Measurements from ENCODE around the gene BMP6.

Gene BMP6

DNA sequence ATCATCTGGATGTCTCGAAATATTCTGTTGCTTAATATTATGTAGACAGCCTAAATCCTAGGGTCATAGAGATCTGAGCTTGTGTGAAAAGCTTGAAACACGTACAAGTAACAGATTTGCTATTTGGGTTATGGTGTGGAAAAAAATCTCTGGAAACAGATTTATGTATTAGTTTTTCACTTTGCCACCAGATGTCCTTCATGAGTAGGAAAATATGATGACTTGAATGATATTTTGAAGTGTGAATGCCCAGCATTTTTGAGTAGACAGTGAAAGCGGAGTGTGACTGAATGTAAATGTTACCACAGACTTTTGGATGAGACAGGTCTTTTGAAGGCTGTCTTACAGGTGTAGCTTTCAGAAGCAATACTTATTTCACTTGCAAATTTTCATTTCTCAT is 4.2 kb upstream of the BMP6 start:
- peak; percentile 7 for DNase-seq

DNA sequence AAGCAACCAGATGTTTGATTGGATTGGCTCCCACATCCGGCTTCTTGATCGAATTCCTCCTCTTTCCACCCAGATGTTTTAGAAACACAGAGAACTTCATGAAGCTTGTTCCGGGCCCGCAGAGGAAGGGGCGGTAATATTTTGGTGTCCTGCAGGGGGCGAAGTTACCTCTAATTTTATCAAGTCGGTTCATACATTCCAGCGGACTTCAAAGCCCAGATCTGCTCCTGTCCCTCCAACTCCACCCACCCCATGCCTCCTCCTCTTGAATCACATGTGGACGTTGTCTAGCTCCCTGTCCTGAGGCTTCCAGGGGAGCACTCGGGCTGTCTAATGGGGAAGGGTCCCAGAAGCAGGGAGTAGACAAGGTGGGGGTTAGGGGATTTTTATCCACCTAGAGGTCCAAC is 2.9 kb upstream of the BMP6 start:
- peak; percentile 61 for DNase-seq

DNA sequence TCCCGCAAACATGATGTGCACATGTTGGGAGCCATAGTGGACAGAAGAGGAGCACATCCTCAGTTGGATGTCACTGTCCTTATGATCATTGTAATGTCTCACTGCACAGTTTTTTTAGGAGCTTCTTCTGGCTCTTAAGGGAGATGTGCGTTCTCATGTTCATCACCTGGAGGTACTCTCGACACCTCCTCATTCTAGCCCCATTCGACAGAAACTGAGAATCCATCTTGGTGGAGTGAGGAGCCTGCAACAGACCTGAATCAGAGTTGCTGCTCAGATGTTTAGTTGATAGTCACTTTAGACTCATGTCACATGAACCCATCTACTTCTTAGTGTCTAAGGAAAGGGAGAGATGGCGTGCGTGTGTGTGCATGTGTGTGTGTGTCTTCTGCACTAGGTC is 2.3 kb upstream of the BMP6 start:
- no peak for DNase-seq

DNA sequence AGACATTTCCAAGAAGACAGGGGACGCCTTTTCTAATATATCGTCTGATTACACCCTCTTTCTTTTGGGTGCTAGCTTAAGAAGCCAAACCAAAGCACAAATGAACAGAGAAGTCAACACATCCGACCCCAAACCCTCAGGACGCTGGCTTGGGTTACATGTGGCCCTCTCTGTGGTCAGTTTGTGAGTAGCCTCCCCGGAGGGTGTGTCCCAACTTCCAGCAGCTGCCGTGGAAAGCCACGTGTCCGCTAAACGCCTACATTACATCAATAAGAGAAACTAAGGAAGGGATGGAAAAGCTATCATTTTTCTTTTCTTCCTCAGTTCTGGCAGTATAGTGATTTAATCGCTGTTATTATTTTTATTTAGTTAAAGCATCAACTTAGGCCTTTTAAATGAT is 487 bp upstream of the BMP6 start:
- DNase-seq = no peak

DNA sequence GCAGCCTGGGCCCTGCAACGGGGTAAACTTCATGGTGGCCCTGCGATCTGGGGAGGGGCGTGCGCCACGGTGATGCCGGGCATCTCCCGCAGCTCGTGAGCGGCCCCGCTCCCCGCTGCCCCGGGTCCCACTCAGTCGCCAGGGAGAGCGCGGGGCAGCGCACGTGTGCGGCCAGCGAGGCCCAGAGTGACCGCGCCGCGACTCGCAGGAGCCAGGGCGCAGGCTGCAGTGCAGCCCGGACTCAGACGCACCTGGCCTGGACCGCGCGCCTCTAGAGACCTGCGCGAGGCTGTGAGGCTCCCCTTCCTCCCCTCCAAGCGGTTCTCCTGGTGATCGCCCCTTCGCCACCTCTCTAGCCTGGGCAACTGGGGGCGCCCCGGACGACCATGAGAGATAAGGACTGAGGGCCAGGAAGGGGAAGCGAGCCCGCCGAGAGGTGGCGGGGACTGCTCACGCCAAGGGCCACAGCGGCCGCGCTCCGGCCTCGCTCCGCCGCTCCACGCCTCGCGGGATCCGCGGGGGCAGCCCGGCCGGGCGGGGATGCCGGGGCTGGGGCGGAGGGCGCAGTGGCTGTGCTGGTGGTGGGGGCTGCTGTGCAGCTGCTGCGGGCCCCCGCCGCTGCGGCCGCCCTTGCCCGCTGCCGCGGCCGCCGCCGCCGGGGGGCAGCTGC is 652 bp downstream of the BMP6 start:
- no peak for DNase-seq

DNA sequence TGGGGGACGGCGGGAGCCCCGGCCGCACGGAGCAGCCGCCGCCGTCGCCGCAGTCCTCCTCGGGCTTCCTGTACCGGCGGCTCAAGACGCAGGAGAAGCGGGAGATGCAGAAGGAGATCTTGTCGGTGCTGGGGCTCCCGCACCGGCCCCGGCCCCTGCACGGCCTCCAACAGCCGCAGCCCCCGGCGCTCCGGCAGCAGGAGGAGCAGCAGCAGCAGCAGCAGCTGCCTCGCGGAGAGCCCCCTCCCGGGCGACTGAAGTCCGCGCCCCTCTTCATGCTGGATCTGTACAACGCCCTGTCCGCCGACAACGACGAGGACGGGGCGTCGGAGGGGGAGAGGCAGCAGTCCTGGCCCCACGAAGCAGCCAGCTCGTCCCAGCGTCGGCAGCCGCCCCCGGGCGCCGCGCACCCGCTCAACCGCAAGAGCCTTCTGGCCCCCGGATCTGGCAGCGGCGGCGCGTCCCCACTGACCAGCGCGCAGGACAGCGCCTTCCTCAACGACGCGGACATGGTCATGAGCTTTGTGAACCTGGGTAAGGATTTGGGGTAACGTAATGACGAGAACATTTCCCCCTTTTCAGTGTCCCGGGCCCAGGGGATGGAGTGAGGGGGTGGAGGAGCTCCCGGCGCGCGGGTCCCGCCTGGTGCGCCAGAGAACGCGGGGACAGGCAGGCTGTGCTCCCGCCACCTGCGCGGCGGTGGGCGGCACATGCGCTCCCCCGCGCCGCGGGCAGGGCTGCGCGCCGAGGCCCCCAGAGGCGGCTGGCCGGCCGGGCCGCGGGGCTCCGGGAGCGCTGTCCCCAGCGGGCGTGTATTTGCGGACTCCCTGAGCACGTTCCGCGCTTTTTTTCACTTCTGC is 1.4 kb downstream of the BMP6 start:
- DNase-seq = no peak

DNA sequence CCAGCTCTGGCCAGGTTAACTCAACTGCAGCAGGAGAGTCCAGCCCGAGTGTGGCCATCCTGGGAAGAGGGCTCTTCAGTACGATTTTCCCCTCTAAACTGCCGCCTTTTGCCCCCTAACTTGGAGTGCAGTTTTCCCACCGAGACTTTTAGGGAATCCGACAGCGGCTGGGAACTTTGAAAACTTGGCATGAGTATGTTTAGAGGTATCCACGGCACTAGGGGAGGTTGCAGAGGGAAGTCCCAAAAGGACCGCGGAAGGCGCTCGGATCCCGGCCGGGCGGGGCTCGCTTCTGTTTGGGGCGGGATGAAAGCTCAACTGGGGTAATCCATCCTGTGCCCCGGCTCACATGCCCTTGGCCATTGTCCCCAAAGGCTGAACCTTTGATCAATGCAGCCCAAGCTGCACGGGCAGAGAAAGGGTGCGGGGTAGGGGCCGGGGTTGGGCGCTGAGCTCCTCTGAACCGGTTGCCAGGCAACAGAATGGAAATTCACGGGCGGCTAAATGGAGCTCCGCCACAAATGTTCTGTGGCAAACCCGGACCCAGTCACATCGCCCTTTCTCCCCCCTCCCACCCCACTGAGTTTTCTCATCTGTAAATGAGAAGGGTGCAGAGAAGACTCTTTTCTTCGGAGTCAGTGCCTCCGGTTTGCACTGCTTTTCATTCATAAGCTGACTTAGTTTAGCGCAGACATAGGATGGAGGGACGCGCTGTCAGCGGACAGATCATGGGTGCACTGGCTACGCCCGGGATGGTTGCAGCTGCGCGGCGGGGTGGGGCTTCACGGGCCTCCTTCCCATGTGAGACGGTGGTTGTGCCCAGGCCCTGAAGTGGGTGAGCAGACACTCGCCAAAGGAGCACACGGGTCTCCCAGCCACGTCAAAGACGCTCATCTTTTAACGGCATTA is 2.3 kb downstream of the BMP6 start:
- peak; percentile 11 for DNase-seq

DNA sequence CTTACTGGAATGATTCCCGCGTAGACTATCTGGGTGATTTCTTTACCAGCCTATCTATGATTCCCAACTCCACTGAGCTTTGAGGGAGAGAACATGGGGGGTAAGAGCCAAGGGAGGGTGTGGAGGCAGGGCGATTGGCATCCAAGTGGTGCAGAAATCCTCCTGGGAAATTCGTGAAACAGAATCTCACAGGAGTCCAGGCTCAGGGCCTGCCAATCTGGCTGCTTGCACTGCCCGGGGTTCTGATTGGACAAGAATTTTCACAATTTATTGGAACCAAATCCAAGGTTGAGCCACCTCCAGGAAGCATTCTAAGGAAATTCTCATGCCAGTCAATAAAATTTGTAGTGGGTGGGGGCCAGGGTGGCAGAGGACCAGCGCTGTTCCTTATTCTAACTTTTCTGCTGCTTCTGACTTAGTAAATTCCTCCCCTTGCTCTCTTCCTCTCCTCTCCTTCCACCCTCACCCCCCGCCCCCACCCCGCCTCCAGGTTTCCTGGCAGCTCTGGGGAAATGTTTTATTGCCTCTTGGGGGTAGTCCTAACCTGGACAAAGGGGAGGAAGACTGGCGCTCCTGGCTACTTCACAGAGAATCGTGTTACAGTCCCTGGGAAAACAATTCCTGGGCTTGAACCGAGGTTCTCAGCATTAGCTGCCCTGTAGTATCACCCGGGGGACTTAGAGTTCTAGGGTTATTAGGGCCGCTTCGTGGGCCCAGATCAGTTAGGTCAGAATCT is 3.1 kb downstream of the BMP6 start:
- no peak for DNase-seq

DNA sequence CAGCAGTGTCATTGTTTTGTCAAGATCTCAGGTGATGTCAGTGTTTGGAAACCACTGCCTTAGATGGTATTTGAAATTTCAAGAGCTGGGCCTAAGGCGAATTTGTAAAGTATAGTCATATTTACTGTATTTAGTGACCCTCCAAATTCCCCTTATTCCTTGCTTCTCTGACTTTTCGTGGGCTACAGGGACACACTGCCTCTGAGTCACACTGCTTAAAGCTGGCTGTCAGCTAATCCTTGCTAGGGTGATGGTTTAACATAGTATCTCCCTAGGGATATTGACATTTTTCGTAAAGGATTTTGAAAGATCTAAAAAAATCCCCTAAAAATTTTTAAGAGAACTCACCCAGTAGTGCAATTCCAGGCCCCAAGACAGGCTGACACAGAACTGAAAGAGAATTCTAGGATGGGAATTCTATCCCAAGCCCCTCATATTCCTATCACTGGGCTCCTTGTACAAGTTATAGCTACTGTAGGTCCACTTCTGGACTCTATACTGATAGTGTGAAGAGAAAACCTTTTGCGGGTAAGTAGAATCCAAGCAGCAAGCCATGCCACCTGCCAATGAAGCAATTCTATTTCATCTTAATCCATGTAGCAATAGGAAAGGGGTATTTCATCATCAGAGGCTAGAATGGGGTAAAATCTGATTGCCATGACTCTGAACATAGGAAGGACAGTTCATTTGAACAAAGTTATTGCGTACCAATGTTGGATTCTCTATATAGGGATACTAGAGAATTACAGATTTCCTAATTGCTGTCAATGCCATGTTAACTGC is 4.3 kb downstream of the BMP6 start:
- no peak for DNase-seq

DNA sequence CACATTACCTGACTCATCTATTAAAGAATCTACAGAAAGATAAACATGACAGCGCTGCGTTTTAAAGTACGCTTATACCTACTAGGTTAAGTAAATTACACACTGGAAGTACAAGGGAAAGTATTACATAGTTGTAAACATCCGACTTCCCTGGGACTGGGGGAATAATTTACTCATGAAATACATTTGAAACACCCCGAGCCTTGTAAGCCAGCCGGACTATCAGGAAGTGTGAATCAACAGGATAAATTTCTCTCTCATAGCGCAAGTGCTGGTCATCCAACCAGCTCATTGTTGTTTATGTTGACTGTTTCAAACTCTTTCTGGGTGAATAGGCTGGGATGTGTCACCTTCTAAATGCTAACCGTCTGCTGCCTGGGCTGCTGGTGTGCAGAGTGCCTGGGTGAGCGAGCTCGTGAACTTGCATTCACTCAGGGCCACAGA is 4.9 kb downstream of the BMP6 start:
- no peak for DNase-seq

DNA sequence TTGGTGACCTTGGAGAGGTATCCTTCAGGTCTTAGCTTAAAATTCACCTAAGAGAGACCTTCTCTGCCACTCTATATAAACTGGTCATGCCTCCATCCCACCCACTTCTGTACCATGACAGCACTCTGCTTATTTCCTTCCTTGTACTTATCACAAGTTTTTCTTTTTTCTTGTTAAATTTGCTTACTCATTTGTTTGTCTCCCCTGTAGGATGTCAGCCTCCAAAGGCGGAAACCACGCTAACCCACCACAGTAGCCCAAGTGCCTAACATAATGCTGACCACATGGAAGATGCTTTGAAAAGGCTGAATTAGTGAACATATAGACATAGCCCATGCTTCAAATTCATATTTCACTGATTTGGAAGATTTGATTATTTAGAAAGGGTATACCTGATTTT is 5.4 kb downstream of the BMP6 start:
- DNase-seq = no peak

DNA sequence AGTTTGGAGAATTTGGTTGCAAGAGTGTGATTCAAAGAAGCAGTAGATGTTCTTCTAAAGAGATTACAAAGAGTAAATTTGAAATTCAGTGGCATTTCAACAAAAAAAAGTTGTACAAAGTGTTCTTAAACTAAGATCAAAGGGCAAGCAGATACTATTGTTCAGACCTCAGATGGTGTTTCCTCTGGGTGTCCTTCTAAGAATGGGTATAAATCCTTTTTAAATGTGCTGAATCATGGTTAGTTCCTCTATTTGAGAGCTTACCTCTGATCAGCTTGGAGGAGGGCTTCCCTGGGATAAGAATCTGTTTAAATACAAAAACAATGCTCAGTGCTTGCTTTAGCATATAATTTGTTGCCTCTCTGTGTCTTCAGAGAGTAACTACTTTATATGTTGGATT is 6.3 kb downstream of the BMP6 start:
- no peak for DNase-seq

DNA sequence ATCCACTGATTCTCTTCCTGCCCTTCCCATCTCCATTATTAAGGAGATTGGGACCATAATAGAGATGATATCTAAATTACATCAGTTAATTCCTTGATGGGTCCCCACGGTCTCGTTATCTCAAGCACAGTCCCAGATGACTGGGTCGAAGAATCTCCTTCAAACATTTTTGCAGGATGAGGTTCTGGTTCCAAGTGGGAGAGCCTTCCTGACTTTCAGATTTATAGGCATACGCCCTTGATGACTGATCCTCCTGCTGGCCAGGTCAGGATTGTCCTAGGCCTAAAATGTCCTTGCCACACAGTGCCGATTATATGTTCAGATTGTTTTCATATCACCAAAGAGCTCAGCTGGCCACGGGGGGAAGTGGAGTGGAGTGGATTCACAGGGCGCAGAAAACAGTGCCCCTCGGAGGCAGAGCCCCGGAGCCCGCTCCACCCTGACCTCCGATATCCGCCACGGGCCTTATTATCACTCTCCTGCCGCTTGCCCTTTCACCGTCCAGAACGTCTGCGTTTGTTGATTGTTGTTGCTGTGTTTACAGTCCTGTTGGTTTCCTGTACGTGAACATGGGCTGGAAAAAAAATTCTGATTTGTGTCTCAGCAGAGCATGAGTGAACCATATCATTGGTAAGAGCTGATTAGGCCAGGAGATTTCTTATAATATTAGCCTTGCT is 8.9 kb downstream of the BMP6 start:
- no peak for DNase-seq

DNA sequence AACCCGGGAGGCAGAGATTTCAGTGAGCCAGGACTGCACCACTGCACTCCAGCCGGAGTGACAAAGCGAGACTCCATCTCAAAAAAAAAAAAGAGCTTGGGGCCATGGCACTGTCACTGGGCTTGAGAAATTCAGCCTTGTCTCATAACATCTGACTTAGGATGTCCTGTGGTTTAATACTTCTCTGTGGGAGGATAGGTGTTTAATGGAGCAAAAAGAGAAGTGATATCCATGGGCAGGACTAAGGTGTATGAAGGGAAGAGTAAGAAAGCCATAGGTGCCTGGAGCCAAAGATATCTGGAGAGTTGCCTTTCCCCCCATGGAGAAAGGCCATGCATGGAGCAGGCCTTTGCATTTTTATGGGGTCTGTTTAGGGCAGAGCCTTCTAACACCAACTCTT is 11.2 kb downstream of the BMP6 start:
- DNase-seq = no peak

DNA sequence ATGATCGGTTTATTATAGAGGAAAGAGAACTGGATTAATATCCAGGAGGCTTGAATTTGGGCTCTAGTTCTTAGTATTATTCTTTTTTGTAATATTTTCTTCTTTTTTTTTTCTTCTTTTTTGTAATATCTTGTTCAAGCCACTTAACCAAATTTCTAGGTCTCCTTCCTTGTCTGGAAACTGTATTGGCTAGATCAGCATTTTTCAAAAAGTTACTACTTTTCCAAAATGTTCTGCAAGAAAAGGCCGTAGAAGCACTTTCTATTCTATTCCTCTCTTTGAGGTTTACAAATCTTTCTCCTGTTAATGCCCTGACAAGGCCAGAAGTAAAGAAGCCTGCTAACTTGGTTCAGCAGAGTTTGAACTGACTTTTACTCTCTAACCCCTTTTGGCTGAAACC is 12.0 kb downstream of the BMP6 start:
- DNase-seq = no peak

DNA sequence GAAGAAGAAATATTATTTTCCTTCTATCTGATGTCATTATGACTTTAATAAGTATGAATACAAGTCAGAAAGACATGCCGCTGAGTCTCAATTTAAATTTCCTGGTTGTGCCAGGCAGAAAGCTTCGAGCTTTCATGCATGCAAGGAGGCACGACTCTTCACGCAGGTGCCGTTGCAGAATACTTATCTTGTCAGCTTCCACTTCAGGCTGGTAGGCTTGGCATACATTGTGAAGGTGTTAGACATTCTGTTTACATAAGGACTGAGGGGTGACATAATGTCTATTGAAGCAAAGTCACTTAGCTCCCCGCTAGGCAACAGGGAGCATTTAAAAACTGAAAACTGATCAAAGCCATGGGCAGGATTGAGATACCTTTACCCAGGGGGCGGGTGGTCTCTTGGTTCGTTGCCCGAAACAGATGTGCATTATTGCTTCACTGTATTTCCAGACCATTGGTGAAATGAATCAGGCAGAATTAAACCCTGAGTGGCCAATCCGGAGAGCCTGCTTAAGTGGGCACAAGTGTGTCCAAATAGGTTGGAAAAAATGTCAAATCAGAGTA is 16.4 kb downstream of the BMP6 start:
- no peak for DNase-seq

DNA sequence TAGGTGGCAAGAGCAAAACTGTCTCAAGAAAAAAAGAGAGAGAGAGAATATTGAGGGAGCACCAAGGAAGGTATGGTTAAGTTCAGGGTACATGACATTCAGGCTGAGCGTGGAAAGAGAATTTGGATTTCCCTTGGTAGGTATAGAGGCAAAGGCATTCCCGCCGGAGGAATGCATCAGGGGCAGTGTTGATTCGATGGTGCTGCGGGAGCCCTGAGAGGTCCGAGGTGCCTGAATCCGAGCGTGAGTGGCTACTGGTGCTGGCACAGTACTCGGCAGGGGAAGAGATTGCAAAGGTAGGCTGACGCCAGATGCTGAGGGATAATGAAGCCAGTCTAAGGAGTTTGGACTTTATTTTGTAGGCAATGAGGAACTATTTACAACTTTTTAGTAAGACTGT is 20.0 kb downstream of the BMP6 start:
- DNase-seq = no peak

DNA sequence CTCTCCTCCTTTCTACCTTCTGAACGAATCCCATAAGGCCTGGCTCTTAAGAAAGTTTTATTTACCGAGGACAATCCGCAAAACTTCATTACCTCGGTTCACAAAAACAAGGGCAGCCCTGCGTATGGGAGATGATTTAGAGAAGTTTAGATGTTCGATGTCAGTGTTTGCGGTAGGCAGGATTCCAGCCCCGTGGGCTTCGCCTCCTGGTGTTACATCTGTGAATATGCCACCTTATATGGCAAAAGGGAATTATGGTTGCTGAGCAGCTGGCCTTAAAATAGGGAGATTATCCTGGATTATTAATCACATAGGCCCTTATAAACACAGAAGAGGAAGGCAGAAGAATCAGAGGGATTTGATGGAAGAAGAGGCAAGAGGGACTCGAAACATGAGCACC is 21.1 kb downstream of the BMP6 start:
- DNase-seq = no peak

DNA sequence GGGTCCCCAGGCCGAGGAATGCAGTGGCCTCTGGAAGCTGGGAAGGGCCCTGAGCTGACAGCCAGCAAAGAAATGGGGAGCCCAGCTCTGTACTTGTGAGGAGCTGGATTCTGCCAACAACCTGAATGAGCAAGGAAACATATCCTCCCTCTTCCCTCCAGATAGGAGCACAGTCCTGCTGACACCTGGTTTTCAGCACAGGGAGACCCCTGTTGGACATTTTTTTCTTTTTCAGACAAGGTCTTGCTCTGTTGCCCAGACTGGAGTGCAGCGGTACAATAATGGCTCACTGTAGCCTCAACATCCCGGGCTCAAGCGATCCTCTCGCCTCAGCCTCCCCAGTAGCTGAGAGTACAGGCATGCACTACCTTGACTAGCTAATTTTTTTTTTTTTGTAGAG is 21.5 kb downstream of the BMP6 start:
- DNase-seq = no peak

DNA sequence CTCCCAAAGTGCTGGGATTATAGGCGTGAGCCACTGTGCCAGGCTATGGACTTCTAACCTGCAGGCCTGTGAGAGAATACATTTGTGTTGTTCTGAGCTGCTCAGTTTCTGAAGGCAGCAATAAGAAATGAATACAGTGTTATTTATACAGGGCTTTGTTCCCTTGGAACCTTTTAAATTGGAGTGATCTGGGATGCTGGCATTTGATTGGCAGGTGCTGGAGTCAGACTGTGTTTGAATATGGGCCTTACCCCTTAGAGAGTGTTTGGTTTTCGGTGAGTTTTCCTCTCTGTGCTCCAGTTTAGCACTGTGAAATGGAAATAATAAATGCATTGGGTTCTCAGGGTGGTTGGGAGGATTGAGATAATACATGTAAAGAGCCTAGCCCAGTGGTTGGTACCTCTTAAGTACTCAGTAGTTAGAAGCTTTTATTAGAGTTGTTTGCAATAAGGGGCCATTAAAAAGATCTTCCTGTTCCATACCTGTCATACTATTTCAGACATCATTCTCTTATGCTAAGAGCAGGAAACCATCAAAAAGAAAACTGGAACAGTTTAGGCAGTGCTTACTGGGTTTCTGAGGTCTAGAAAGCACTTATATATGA is 22.1 kb downstream of the BMP6 start:
- no peak for DNase-seq

DNA sequence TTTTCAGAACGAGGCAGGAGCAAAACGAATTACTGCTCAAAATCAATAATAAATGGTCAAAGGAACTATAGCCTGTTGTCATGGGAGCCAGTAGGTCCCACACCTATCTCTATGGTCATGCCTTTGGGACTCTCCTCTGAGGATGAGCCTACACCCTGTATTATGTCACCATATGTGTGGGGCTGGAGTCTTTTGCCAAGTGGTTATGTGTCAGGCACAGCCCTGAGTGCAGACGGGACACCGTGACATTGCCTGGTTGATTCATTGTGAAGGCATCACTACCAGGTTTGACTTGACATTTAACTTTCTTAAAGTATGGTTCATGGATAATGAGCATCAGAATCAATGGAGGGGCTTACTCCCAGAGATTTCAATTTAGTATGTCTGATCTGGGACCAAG is 23.6 kb downstream of the BMP6 start:
- DNase-seq = no peak
